Transverse colon (tissue), 4 donors: ENCODE results near the gene KCNJ1. TPM values are rescaled to one million over a fixed set of nuclear protein-coding genes. Genes with fewer than 3 reads are reported as not detected.

ENCODE experiments used
- DNase-seq: peaks from one replicate; pipeline ENCODE4 v3.0.0-alpha.2; 2019
- H3K27ac ChIP-seq, 4 donors: fragments of 200-600 bp; sonication (generic); 2 replicates each; pipeline ENCODE4 v1.5.1; 2016 to 2018; ENCODE audit warnings: inconsistent platforms in 4 of 4
- H3K27me3 ChIP-seq: fragments of 200-600 bp; sonication (generic); 2 replicates; pipeline ENCODE4 v1.5.1; 2017; ENCODE audit warnings: inconsistent platforms
- H3K36me3 ChIP-seq, 4 donors: fragments of 200-600 bp; sonication (generic); 2 replicates each; pipeline ENCODE4 v1.5.1; 2017 to 2019; ENCODE audit warnings: inconsistent platforms in 4 of 4
- H3K4me1 ChIP-seq, 4 donors: fragments of 200-600 bp; sonication (generic); 2 replicates each; pipeline ENCODE4 v1.5.1; 2017 to 2020; ENCODE audit warnings: inconsistent platforms in 4 of 4
- H3K4me3 ChIP-seq, 4 donors: fragments of 200-600 bp; sonication (generic); 1 replicate in 1 of 4; 2 replicates in 3 of 4; pipeline versions ENCODE4 v1.5.1 to v1.6.1; 2017 to 2019; ENCODE audit warnings: inconsistent platforms in 4 of 4
- H3K9me3 ChIP-seq, 2 donors: fragments of 200-600 bp; sonication (generic); 2 replicates each; pipeline ENCODE4 v1.5.1; 2017 to 2019; ENCODE audit warnings: inconsistent platforms in 2 of 2
- EP300 ChIP-seq: sonication (generic); formaldehyde crosslinking; IDR thresholded peaks from one replicate; pipeline ENCODE4 v1.6.1; 2017; ENCODE audit warnings: antibody characterized with exemption, low read depth
- POLR2A ChIP-seq: fragments of 450-650 bp; IDR thresholded peaks from one replicate; pipeline ENCODE4 v1.6.1; 2016; ENCODE audit warnings: antibody characterized with exemption, mild to moderate bottlenecking, moderate library complexity
- POLR2AphosphoS5 ChIP-seq, 3 donors: sonication (generic); formaldehyde crosslinking; IDR thresholded peaks; one replicate each; pipeline ENCODE4 v1.6.1; 2016; ENCODE audit warnings: antibody characterized with exemption in 3 of 3
- WGBS, 2 donors: methylation state at CpG; one replicate each; pipeline ENCODE4 v1.1.5; 2018; ENCODE audit warnings: low coverage in 1 of 2; 5-methylcytosine and 5-hydroxymethylcytosine counted together
- in situ Hi-C, 4 donors: fragments of 200-750 bp; cut with MboI; loops; one replicate each; pipeline versions ENCODE4 v1.15.0 to v1.15.1; 2017; ENCODE audit warnings: low sequenced_read_pairs in 3 of 4, low pct_ligation_motif_present in 1 of 4, low pct_unique_long_range_greater_than_20kb in 1 of 4
- intact Hi-C: fragments of 100-400 bp; cut with DNase I; formaldehyde crosslinking; loops from one replicate; pipeline ENCODE4 v1.15.1; 2023; ENCODE audit warnings: low total_unique reads
- total RNA-seq, 4 donors: library from RNA; depleted of rRNA; stranded (reverse); fragments of >200 nt; gene quantifications; one replicate each; pipeline ENCODE4 v1.1.0, GENCODE V29; 2016
- TF ChIP-seq, protein P1 (sequence below), 5 experiments: fragments of 200-600 bp in 3 of 5; fragments of 450-650 bp in 2 of 5; sonication (generic) in 3 of 5; IDR thresholded peaks; 1 replicate in 2 of 5; 2 replicates in 3 of 5; pipeline ENCODE4 v1.5.1; 2016 to 2017; ENCODE audit warnings: antibody characterized with exemption in 5 of 5, inconsistent platforms in 3 of 5, mild to moderate bottlenecking in 2 of 5, moderate library complexity in 1 of 5

Gene KCNJ1
- total RNA-seq, 4 donors from 2014 or later: not detected

DNA sequence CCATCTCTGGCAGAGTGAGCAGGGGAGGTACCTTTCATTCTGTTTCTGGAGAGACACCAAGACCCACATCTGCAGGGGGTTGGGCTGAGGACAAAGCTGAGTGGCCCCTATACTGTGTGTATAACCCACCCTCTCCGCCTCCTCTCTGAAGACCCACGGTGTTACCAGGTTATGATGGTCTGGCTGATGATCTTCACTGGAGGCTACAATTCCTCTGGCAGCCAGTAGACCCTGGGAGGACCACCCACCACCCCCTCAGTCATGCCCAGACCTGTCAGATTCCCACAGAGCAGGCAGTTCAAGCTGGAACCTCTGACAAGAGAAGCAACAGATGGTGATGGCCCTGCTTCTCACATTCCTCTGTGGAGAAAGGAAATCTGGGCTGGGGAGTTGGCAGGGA, 11.4 kb upstream of the KCNJ1 start:
- no peak for DNase-seq
- 68% methylated on average over 2 of the region's 2 CpGs; no CpG with 5 or more reads in 1 of the 2 donors for WGBS, 2 donors

DNA sequence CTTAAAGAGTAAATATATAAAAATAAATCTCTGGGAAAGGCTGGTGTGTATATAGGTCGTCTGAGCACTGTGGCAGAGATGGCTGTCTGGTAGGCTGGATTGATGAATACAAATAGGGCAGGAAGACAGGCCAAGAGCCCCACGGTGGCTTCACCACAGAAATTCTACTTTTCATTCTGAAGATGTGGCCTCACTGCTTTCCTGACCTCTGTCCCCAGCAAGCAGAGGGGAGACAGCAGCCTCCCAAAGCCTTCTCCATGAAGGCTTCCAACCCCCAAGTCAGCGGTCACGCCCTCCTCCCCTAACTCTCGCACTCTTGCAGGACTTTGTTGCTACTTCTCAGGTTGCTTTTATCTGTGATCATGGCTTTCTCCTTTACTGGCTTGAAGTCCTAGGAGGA, 10.6 kb upstream of the KCNJ1 start:
- no peaks in the 10 kb centered on the region for H3K36me3 ChIP-seq
- peaks cover 6% of the 10 kb centered on the region for H3K27me3 ChIP-seq
- no peak for TF ChIP-seq POLR2AphosphoS5 (IDR thresholded peaks at IDR 0.05)
- no peak for TF ChIP-seq EP300
- TF ChIP-seq, protein P1, sequence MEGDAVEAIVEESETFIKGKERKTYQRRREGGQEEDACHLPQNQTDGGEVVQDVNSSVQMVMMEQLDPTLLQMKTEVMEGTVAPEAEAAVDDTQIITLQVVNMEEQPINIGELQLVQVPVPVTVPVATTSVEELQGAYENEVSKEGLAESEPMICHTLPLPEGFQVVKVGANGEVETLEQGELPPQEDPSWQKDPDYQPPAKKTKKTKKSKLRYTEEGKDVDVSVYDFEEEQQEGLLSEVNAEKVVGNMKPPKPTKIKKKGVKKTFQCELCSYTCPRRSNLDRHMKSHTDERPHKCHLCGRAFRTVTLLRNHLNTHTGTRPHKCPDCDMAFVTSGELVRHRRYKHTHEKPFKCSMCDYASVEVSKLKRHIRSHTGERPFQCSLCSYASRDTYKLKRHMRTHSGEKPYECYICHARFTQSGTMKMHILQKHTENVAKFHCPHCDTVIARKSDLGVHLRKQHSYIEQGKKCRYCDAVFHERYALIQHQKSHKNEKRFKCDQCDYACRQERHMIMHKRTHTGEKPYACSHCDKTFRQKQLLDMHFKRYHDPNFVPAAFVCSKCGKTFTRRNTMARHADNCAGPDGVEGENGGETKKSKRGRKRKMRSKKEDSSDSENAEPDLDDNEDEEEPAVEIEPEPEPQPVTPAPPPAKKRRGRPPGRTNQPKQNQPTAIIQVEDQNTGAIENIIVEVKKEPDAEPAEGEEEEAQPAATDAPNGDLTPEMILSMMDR (IDR thresholded peaks at IDR 0.05): no peak
- TF ChIP-seq POLR2A: no peak
- H3K4me1 ChIP-seq: no peaks in the 10 kb centered on the region
- intact Hi-C loops: no loop called here
- WGBS, 2 donors: 59 to 78% methylated on average over 5 of the region's 5 CpGs
- DNase-seq: no peak
- no peaks in the 10 kb centered on the region for H3K9me3 ChIP-seq
- no peak overlapping the region for H3K4me3 ChIP-seq
- no peak overlapping the region for H3K27ac ChIP-seq
- in situ Hi-C loops: loop anchor here in 2 of 4 donors (25.0 kb wide), 1 partner anchor 460 kb away; no protein-coding TSS in a partner anchor

More for the DNA sequence above, 11.4 kb upstream of the KCNJ1 start:
- TF ChIP-seq POLR2AphosphoS5 (IDR thresholded peaks at IDR 0.05) (no peak), EP300 (no peak), POLR2A (no peak)
- TF ChIP-seq, protein P1 (IDR thresholded peaks at IDR 0.05): no peak
- Histone ChIP-seq H3K4me3 (no peak overlapping the region), H3K27me3 (peaks cover 10% of the 10 kb centered on the region), H3K9me3 (no peaks in the 10 kb centered on the region), H3K27ac (no peak overlapping the region), H3K4me1 (no peaks in the 10 kb centered on the region), H3K36me3 (no peaks in the 10 kb centered on the region)
- in situ Hi-C loops (loop anchor here in 2 of 4 donors (25.0 kb wide), 1 partner anchor 459 kb away; no protein-coding TSS in a partner anchor), intact Hi-C loops (no loop called here)

DNA sequence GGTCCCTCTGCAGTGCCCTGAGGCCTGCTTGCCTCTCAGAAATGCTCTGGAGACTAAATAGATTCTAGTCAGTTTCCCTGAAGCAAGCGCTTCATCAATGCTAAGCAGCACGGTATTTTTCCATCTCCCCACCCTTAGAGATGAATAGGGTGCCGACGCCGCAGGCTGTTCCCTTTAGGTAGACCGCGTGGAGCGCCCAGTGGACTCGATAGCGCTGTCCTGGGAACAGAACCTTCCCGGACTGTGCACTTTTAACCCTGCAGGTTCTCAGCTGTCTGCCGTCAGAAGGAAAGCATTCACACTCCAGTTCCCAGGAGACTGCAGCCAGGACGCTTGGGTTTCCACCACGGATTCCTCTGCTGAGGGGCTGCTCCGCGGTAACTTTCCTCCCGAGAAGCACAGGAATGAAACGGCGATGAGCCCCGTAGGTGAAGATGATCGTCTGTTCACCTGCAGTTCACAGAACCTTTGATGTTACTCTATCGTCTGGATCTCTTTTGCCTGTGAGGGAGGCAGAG, 9.1 kb upstream of the KCNJ1 start:
- Histone ChIP-seq H3K36me3 (no peaks in the 10 kb centered on the region), H3K9me3 (no peaks in the 10 kb centered on the region), H3K4me1 (no peaks in the 10 kb centered on the region), H3K4me3 (no peak overlapping the region), H3K27me3 (no peaks in the 10 kb centered on the region), H3K27ac (no peak overlapping the region)
- DNase-seq: no peak
- in situ Hi-C loops: loop anchor here in 2 of 4 donors (25.0 kb wide), 1 partner anchor 461 kb away; no protein-coding TSS in a partner anchor
- intact Hi-C loops: no loop called here
- no peak for TF ChIP-seq EP300
- no peak for TF ChIP-seq POLR2A
- TF ChIP-seq, protein P1 (IDR thresholded peaks at IDR 0.05): no peak
- no peak for TF ChIP-seq POLR2AphosphoS5 (IDR thresholded peaks at IDR 0.05)
- WGBS, 2 donors: 70 to 89% methylated on average over 11 to 22 of the region's 22 CpGs

DNA sequence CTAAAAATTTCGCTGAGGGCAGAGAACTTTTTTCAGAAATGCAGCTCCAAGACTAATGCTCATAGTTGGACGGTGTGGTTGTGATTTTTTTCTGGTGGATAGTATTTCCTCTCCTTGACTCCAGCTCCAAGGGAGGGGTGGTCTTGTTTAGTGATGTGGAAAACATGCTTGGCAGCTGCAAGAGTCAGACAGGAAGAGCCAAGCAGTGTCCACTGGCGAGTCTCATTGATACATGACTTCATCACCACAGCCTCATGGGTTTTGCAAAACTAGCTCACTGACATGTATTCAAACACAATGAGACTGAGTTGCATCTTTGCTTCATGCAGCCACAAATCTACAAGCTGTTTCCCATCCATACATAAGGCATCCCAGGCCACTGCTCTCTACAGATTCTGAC, 7.3 kb upstream of the KCNJ1 start:
- no peak for DNase-seq
- no peak overlapping the region for H3K4me3 ChIP-seq
- no peak overlapping the region for H3K27ac ChIP-seq
- H3K9me3 ChIP-seq: no peaks in the 10 kb centered on the region
- no peaks in the 10 kb centered on the region for H3K36me3 ChIP-seq
- no peaks in the 10 kb centered on the region for H3K27me3 ChIP-seq
- TF ChIP-seq EP300: no peak
- TF ChIP-seq, protein P1 (IDR thresholded peaks at IDR 0.05): no peak
- intact Hi-C loops: no loop called here
- 59 to 63% methylated on average over 3 of the region's 3 CpGs for WGBS, 2 donors
- no peaks in the 10 kb centered on the region for H3K4me1 ChIP-seq
- in situ Hi-C loops: no loop called here
